GM12864 (cell line): ENCODE measurements around the gene FBXL20.

ENCODE experiments used
- DNase-seq: peaks from one replicate; pipeline ENCODE4 v3.0.0-alpha.2; 2011; ENCODE audit warnings: low read depth
- H3K4me3 ChIP-seq: 2 replicates; pipeline ENCODE4 v1.5.1; 2011; ENCODE audit warnings: mild to moderate bottlenecking, low read depth, low read length, control low read depth
- CTCF ChIP-seq: IDR thresholded peaks from 2 replicates; pipeline ENCODE4 v1.5.1; 2011; ENCODE audit warnings: low read depth, mild to moderate bottlenecking, moderate library complexity, low read length, control low read depth, inconsistent platforms; ENCODE audit errors: missing control alignments

FBXL20 gene

GRCh38 chr17:39416141-39416540 lies 14.7 kb upstream of the FBXL20 start:
- no peak overlapping the region for H3K4me3 ChIP-seq
- no peak for DNase-seq
- no peak for TF ChIP-seq CTCF

- no peak for TF ChIP-seq CTCF
- DNase-seq, result no peak
- H3K4me3 ChIP-seq, result no peak overlapping the region
Measured at GRCh38 chr17:39410279-39410678, 8.9 kb upstream of the FBXL20 start.

GRCh38 chr17:39408360-39408759 lies 6.9 kb upstream of the FBXL20 start:
- H3K4me3 ChIP-seq, result no peak overlapping the region
- no peak for DNase-seq
- no peak for TF ChIP-seq CTCF

- no peak for TF ChIP-seq CTCF
- no peak overlapping the region for H3K4me3 ChIP-seq
- no peak for DNase-seq
Measured at GRCh38 chr17:39406951-39407350, 5.5 kb upstream of the FBXL20 start.

GRCh38 chr17:39405436-39405835 lies 4.0 kb upstream of the FBXL20 start:
- no peak overlapping the region for H3K4me3 ChIP-seq
- no peak for TF ChIP-seq CTCF
- DNase-seq, result no peak

- no peak for DNase-seq
- TF ChIP-seq CTCF, result no peak
- no peak overlapping the region for H3K4me3 ChIP-seq
Measured at GRCh38 chr17:39404542-39405378, 3.3 kb upstream of the FBXL20 start.
